Measurements from ENCODE around the gene ALAS1. TPM values are rescaled to one million over a fixed set of nuclear protein-coding genes. Genes with fewer than 3 reads are reported as not detected.

ALAS1 gene
- total RNA-seq, 1 donor from 2014 or later = 56.3 TPM

GRCh38 chr3:52174896-52175295 lies 23.1 kb upstream of the ALAS1 start:
- Histone ChIP-seq H4K20me1 (ENCODE audit: insufficient read depth, low read length) (no peaks in the 10 kb centered on the region), H3K36me3 (ENCODE audit: insufficient read depth, low read length) (no peaks in the 10 kb centered on the region), H3K4me2 (ENCODE audit: low read length) (no peak overlapping the region), H3K79me2 (ENCODE audit: insufficient read depth, low read length) (no peaks in the 10 kb centered on the region), H3K27ac (ENCODE audit: low read depth, low read length) (no peak overlapping the region), H3K4me1 (ENCODE audit: insufficient read depth, low read length) (peaks cover 6% of the 10 kb centered on the region), H3K4me3 (ENCODE audit: insufficient read depth, low read depth, low read length) (no peak overlapping the region), H3K9me3 (ENCODE audit: insufficient read depth, low read depth, low read length) (no peaks in the 10 kb centered on the region), H3K9ac (ENCODE audit: low read length) (no peak overlapping the region), H2AFZ (ENCODE audit: low read depth, low read length) (no peak overlapping the region), H3K27me3 (ENCODE audit: insufficient read depth, low read length) (no peaks in the 10 kb centered on the region)
- H3K9me3 Mint-ChIP-seq (ENCODE audit: unreplicated experiment) = peaks cover 1% of the 10 kb centered on the region
- DNase-seq (ENCODE audit: low read depth) = no peak
- TF ChIP-seq EZH2 (IDR thresholded peaks at IDR 0.05; ENCODE audit: insufficient read depth, low read length) (no peak), CTCF (IDR thresholded peaks at IDR 0.05; ENCODE audit: insufficient read depth, low read depth, low read length) (no peak)
- peaks cover 2% of the 10 kb centered on the region for H3K36me3 Mint-ChIP-seq (ENCODE audit: low read depth, unreplicated experiment)
- peaks cover 36% of the 10 kb centered on the region for H3K27me3 Mint-ChIP-seq (ENCODE audit: low read depth, unreplicated experiment)
- no peak overlapping the region for H3K4me3 Mint-ChIP-seq (ENCODE audit: unreplicated experiment)
- no peak for FAIRE-seq
- no peak overlapping the region for H3K27ac Mint-ChIP-seq (ENCODE audit: unreplicated experiment)
- H3K4me1 Mint-ChIP-seq (ENCODE audit: low read depth, unreplicated experiment) = peaks cover 2% of the 10 kb centered on the region

DNA sequence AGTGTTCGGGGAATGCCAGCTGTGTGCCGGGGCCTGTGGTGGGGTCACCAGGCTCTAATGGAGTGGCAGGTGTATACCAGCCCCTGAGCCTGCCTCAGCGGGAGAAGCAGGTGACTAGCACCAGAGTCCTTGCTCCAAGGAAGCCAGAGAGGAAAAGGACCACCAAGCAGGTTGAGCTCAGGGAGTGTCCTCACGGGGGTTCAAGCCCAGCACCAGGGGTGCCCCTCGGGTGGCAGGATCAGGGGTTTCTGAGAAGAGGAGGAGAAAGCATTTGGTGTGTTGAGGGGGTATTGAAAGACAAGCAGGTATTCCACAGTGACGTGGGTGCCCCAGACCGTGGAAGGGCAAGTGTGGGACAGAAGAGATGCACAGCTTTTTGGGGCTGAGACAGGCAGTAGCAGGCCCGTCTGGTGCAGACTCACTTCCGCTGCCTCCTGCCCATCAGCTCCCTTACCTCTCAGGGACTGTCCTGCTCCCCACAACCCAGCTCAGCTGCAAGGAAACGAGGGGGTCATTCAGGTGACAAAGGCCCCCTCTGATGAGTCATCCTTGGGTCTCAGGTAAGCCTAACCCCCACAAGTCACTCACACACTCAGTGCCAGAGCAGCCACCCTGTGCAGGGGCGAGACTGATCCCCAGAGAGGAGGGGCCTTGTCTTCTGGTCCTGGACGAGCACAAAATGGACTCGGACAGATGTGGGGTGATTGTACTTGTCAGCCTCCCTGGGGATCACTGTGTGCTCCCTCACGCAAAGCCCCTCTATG lies 22.4 kb upstream of the ALAS1 start:
- H3K4me3 ChIP-seq (ENCODE audit: insufficient read depth, low read depth, low read length) = no peak overlapping the region
- no peak overlapping the region for H3K27ac Mint-ChIP-seq (ENCODE audit: unreplicated experiment)
- DNase-seq (ENCODE audit: low read depth) (no peak), FAIRE-seq (no peak)
- no peaks in the 10 kb centered on the region for H3K27me3 ChIP-seq (ENCODE audit: insufficient read depth, low read length)
- H3K36me3 Mint-ChIP-seq (ENCODE audit: low read depth, unreplicated experiment) = peaks cover 2% of the 10 kb centered on the region
- H3K36me3 ChIP-seq (ENCODE audit: insufficient read depth, low read length) = no peaks in the 10 kb centered on the region
- peaks cover 1% of the 10 kb centered on the region for H3K9me3 Mint-ChIP-seq (ENCODE audit: unreplicated experiment)
- no peak overlapping the region for H3K9ac ChIP-seq (ENCODE audit: low read length)
- H4K20me1 ChIP-seq (ENCODE audit: insufficient read depth, low read length) = no peaks in the 10 kb centered on the region
- no peak overlapping the region for H3K4me3 Mint-ChIP-seq (ENCODE audit: unreplicated experiment)
- no peaks in the 10 kb centered on the region for H3K79me2 ChIP-seq (ENCODE audit: insufficient read depth, low read length)
- H3K27ac ChIP-seq (ENCODE audit: low read depth, low read length) = no peak overlapping the region
- H3K4me1 ChIP-seq (ENCODE audit: insufficient read depth, low read length) = peaks cover 6% of the 10 kb centered on the region
- peaks cover 36% of the 10 kb centered on the region for H3K27me3 Mint-ChIP-seq (ENCODE audit: low read depth, unreplicated experiment)
- TF ChIP-seq CTCF (IDR thresholded peaks at IDR 0.05; ENCODE audit: insufficient read depth, low read depth, low read length) = no peak
- no peak for TF ChIP-seq EZH2 (IDR thresholded peaks at IDR 0.05; ENCODE audit: insufficient read depth, low read length)
- H3K4me2 ChIP-seq (ENCODE audit: low read length) = no peak overlapping the region
- H3K9me3 ChIP-seq (ENCODE audit: insufficient read depth, low read depth, low read length) = no peaks in the 10 kb centered on the region
- no peak overlapping the region for H2AFZ ChIP-seq (ENCODE audit: low read depth, low read length)
- peaks cover 2% of the 10 kb centered on the region for H3K4me1 Mint-ChIP-seq (ENCODE audit: low read depth, unreplicated experiment)

GRCh38 chr3:52176180-52176752 lies 21.7 kb upstream of the ALAS1 start:
- Mint-ChIP-seq H3K27ac (ENCODE audit: unreplicated experiment) (no peak overlapping the region), H3K4me3 (ENCODE audit: unreplicated experiment) (no peak overlapping the region)

More at GRCh38 chr3:52176180-52176752, 21.7 kb upstream of the ALAS1 start:
- no peak overlapping the region for H2AFZ ChIP-seq (ENCODE audit: low read depth, low read length)
- no peaks in the 10 kb centered on the region for H4K20me1 ChIP-seq (ENCODE audit: insufficient read depth, low read length)
- H3K27ac ChIP-seq (ENCODE audit: low read depth, low read length) = no peak overlapping the region
- no peaks in the 10 kb centered on the region for H3K79me2 ChIP-seq (ENCODE audit: insufficient read depth, low read length)
- no peak overlapping the region for H3K4me3 ChIP-seq (ENCODE audit: insufficient read depth, low read depth, low read length)
- H3K4me2 ChIP-seq (ENCODE audit: low read length) = no peak overlapping the region
- DNase-seq (ENCODE audit: low read depth) = no peak
- TF ChIP-seq EZH2 (IDR thresholded peaks at IDR 0.05; ENCODE audit: insufficient read depth, low read length) = no peak
- TF ChIP-seq CTCF (IDR thresholded peaks at IDR 0.05; ENCODE audit: insufficient read depth, low read depth, low read length) = no peak
- H3K36me3 ChIP-seq (ENCODE audit: insufficient read depth, low read length) = no peaks in the 10 kb centered on the region
- H3K4me1 ChIP-seq (ENCODE audit: insufficient read depth, low read length) = peaks cover 6% of the 10 kb centered on the region
- no peaks in the 10 kb centered on the region for H3K4me1 Mint-ChIP-seq (ENCODE audit: low read depth, unreplicated experiment)
- no peak for FAIRE-seq
- peaks cover 33% of the 10 kb centered on the region for H3K27me3 Mint-ChIP-seq (ENCODE audit: low read depth, unreplicated experiment)
- H3K27me3 ChIP-seq (ENCODE audit: insufficient read depth, low read length) = no peaks in the 10 kb centered on the region
- H3K36me3 Mint-ChIP-seq (ENCODE audit: low read depth, unreplicated experiment) = peaks cover 2% of the 10 kb centered on the region
- H3K9me3 Mint-ChIP-seq (ENCODE audit: unreplicated experiment) = peaks cover 1% of the 10 kb centered on the region
- H3K9me3 ChIP-seq (ENCODE audit: insufficient read depth, low read depth, low read length) = no peaks in the 10 kb centered on the region
- no peak overlapping the region for H3K9ac ChIP-seq (ENCODE audit: low read length)
